ENCODE measurements around the gene TTC8.
"Not testable (repeated sequence)": the region's sequence is repeated elsewhere in the genome, so short reads cannot be mapped to it uniquely, and the experiment has no call there.

The TTC8 gene

GRCh38 chr14:88825503-88825902, 1.1 kb downstream of the TTC8 start:
- no peak for DNase-seq

- no peak for DNase-seq
These were observed 4.7 kb downstream of the TTC8 start for GRCh38 chr14:88829188-88829587.

GRCh38 chr14:88829685-88830302, 5.3 kb downstream of the TTC8 start:
- DNase-seq = no peak

- no peak for DNase-seq
These were observed 6.8 kb downstream of the TTC8 start for GRCh38 chr14:88831284-88831683.

GRCh38 chr14:88834883-88835431, 10.5 kb downstream of the TTC8 start:
- DNase-seq = no peak

GRCh38 chr14:88835661-88836060, 11.2 kb downstream of the TTC8 start:
- no peak for DNase-seq

- no peak for DNase-seq
These were observed 13.0 kb downstream of the TTC8 start for GRCh38 chr14:88837495-88837894.

- no peak for DNase-seq
These were observed 13.6 kb downstream of the TTC8 start for GRCh38 chr14:88838015-88838414.

GRCh38 chr14:88840926-88841325, 16.5 kb downstream of the TTC8 start:
- DNase-seq = no peak

- no peak for DNase-seq
These were observed 17.3 kb downstream of the TTC8 start for GRCh38 chr14:88841741-88842140.

- DNase-seq = no peak
These were observed 18.0 kb downstream of the TTC8 start for GRCh38 chr14:88842414-88842813.

GRCh38 chr14:88844980-88845491, 20.6 kb downstream of the TTC8 start:
- DNase-seq = no peak

- DNase-seq = no peak
These were observed 24.1 kb downstream of the TTC8 start for GRCh38 chr14:88848571-88848970.

- no peak for DNase-seq
These were observed 25.3 kb downstream of the TTC8 start for GRCh38 chr14:88849716-88850115.

GRCh38 chr14:88851587-88851986, 27.1 kb downstream of the TTC8 start:
- DNase-seq = no peak

GRCh38 chr14:88852632-88853031, 28.2 kb downstream of the TTC8 start:
- no peak for DNase-seq

GRCh38 chr14:88853129-88853528, 28.7 kb downstream of the TTC8 start:
- DNase-seq = no peak

- DNase-seq = no peak
These were observed 32.4 kb downstream of the TTC8 start for GRCh38 chr14:88856786-88857366.

- DNase-seq = not testable (repeated sequence)
These were observed 33.4 kb downstream of the TTC8 start for GRCh38 chr14:88857861-88858260.

GRCh38 chr14:88859118-88859517, 34.7 kb downstream of the TTC8 start:
- not testable (repeated sequence) for DNase-seq

- no peak for DNase-seq
These were observed 38.7 kb downstream of the TTC8 start for GRCh38 chr14:88863167-88863566.

- no peak for DNase-seq
These were observed 39.7 kb downstream of the TTC8 start for GRCh38 chr14:88864198-88864597.

- DNase-seq = no peak
These were observed 41.9 kb downstream of the TTC8 start for GRCh38 chr14:88866305-88866704.

GRCh38 chr14:88868558-88869159, 44.2 kb downstream of the TTC8 start:
- DNase-seq = no peak
